H9 (cell line): ENCODE data around the gene TXLNG. TPM values are rescaled to one million over a fixed set of nuclear protein-coding genes. Genes with fewer than 3 reads are reported as not detected.

ENCODE experiments used
- DNase-seq: peaks from one replicate; pipeline ENCODE4 v3.0.0-alpha.2; 2017
- H2AFZ ChIP-seq: one replicate; pipeline ENCODE4 v1.6.1; 2013; ENCODE audit warnings: mild to moderate bottlenecking, low read length, control low read depth, moderate library complexity
- H2AK5ac ChIP-seq: 2 replicates; pipeline ENCODE4 v1.6.1; 2013; ENCODE audit warnings: low read length, control low read depth, mixed read lengths; ENCODE audit not compliant: insufficient read length
- H2BK120ac ChIP-seq: one replicate; pipeline ENCODE4 v1.6.1; 2013; ENCODE audit warnings: low read depth, mild to moderate bottlenecking, low read length, control low read depth, inconsistent platforms; ENCODE audit not compliant: poor library complexity, severe bottlenecking
- H2BK12ac ChIP-seq: 2 replicates; pipeline ENCODE4 v1.6.1; 2013; ENCODE audit warnings: low read length, control low read depth, mixed read lengths, low read depth; ENCODE audit not compliant: insufficient read length
- H2BK15ac ChIP-seq: 2 replicates; pipeline ENCODE4 v1.6.1; 2013; ENCODE audit warnings: low read depth, low read length, control low read depth
- H2BK20ac ChIP-seq: one replicate; pipeline ENCODE4 v1.6.1; 2013; ENCODE audit warnings: low read depth, mild to moderate bottlenecking, low read length, control low read depth, inconsistent platforms; ENCODE audit not compliant: poor library complexity, severe bottlenecking
- H2BK5ac ChIP-seq: 2 replicates; pipeline ENCODE4 v1.6.1; 2013; ENCODE audit warnings: low read length, control low read depth, mixed read lengths; ENCODE audit not compliant: insufficient read length
- H3K14ac ChIP-seq: 2 replicates; pipeline ENCODE4 v1.6.1; 2013; ENCODE audit warnings: low read length, control low read depth; ENCODE audit not compliant: insufficient read depth
- H3K18ac ChIP-seq: 2 replicates; pipeline ENCODE4 v1.6.1; 2013; ENCODE audit warnings: low read depth, mild to moderate bottlenecking, mixed read lengths, low read length, control low read depth; ENCODE audit not compliant: insufficient read length
- H3K23ac ChIP-seq: 2 replicates; pipeline ENCODE4 v1.6.1; 2013; ENCODE audit warnings: low read length, control low read depth, mixed read lengths, low read depth; ENCODE audit not compliant: insufficient read length
- H3K23me2 ChIP-seq: 2 replicates; pipeline ENCODE4 v1.6.1; 2013; ENCODE audit warnings: low read depth, mild to moderate bottlenecking, mixed read lengths, low read length, control low read depth; ENCODE audit not compliant: insufficient read length, poor library complexity, severe bottlenecking
- H3K27ac ChIP-seq: 2 replicates; pipeline ENCODE4 v1.5.1; 2013; ENCODE audit warnings: low read length, control low read depth, mixed read lengths, low read depth; ENCODE audit not compliant: insufficient read length
- H3K27me3 ChIP-seq: 2 replicates; pipeline ENCODE4 v1.6.1; 2013; ENCODE audit warnings: low read length, control low read depth, inconsistent platforms; ENCODE audit not compliant: insufficient read depth
- H3K4ac ChIP-seq: 2 replicates; pipeline ENCODE4 v1.6.1; 2013; ENCODE audit warnings: low read depth, mild to moderate bottlenecking, control low read depth, inconsistent platforms, low read length, moderate library complexity
- H3K4me1 ChIP-seq: 2 replicates; pipeline ENCODE4 v1.6.1; 2013; ENCODE audit warnings: low read length, control low read depth, inconsistent platforms; ENCODE audit not compliant: insufficient read depth
- H3K4me2 ChIP-seq: 2 replicates; pipeline ENCODE4 v1.6.1; 2013; ENCODE audit warnings: low read length, control low read depth, mixed read lengths; ENCODE audit not compliant: insufficient read length, insufficient read depth
- H3K56ac ChIP-seq: 2 replicates; pipeline ENCODE4 v1.6.1; 2013; ENCODE audit warnings: low read depth, mild to moderate bottlenecking, mixed read lengths, low read length, control low read depth; ENCODE audit not compliant: insufficient read length
- H3K79me1 ChIP-seq: 2 replicates; pipeline ENCODE4 v1.6.1; 2013; ENCODE audit warnings: low read depth, mild to moderate bottlenecking, moderate library complexity, low read length, control low read depth, inconsistent platforms; ENCODE audit not compliant: insufficient read depth, poor library complexity, severe bottlenecking
- H3K79me2 ChIP-seq: 2 replicates; pipeline ENCODE4 v1.6.1; 2013; ENCODE audit warnings: low read length, control low read depth, inconsistent platforms; ENCODE audit not compliant: insufficient read depth
- H3K9ac ChIP-seq: 2 replicates; pipeline ENCODE4 v1.6.1; 2013; ENCODE audit warnings: low read length, control low read depth, mixed read lengths; ENCODE audit not compliant: insufficient read length; ENCODE audit errors: extremely low read depth
- H3K9me3 ChIP-seq: one replicate; pipeline ENCODE4 v1.6.1; 2013; ENCODE audit warnings: low read depth, low read length, inconsistent platforms; ENCODE audit not compliant: control insufficient read depth
- H3T11ph ChIP-seq: one replicate; pipeline ENCODE4 v1.6.1; 2013; ENCODE audit warnings: mild to moderate bottlenecking, low read length, control low read depth, inconsistent platforms
- H4K20me1 ChIP-seq: one replicate; pipeline ENCODE4 v1.6.1; 2013; ENCODE audit not compliant: control insufficient read depth, insufficient read length, insufficient read depth
- H4K5ac ChIP-seq: 2 replicates; pipeline ENCODE4 v1.6.1; 2013; ENCODE audit warnings: low read depth, mild to moderate bottlenecking, mixed read lengths, low read length, control low read depth; ENCODE audit not compliant: insufficient read length
- H4K8ac ChIP-seq: replicated peaks from 2 replicates; pipeline ENCODE4 v1.6.1; 2013; ENCODE audit warnings: low read length, control low read depth, mixed read lengths, low read depth; ENCODE audit not compliant: insufficient read length
- H4K91ac ChIP-seq: 2 replicates; pipeline ENCODE4 v1.6.1; 2013; ENCODE audit warnings: low read depth, mild to moderate bottlenecking, moderate library complexity, mixed read lengths, low read length, control low read depth; ENCODE audit not compliant: insufficient read length
- H3K27ac Mint-ChIP-seq, 3 experiments: 2 replicates in 2 of 3; 3 replicates in 1 of 3; pipeline ENCODE4 v1.8.0; 2020 to 2021; ENCODE audit warnings: mixed read lengths in 3 of 3, mild to moderate bottlenecking in 1 of 3, moderate library complexity in 1 of 3
- H3K27me3 Mint-ChIP-seq: 2 replicates; pipeline ENCODE4 v1.8.0; 2021; ENCODE audit warnings: low read depth, mild to moderate bottlenecking, moderate library complexity, mixed read lengths
- H3K36me3 Mint-ChIP-seq, 3 experiments: 2 replicates in 2 of 3; 3 replicates in 1 of 3; pipeline ENCODE4 v1.8.0; 2020 to 2021; ENCODE audit warnings: low read depth in 3 of 3, mixed read lengths in 3 of 3; ENCODE audit not compliant: insufficient read depth in 1 of 3
- H3K4me1 Mint-ChIP-seq, 2 experiments: 2 replicates each; pipeline ENCODE4 v1.8.0; 2020; ENCODE audit warnings: mixed read lengths in 2 of 2
- H3K4me3 Mint-ChIP-seq, 2 experiments: 2 replicates in 1 of 2; 3 replicates in 1 of 2; pipeline ENCODE4 v1.8.0; 2020 to 2021; ENCODE audit warnings: mild to moderate bottlenecking in 2 of 2, mixed read lengths in 2 of 2, moderate library complexity in 1 of 2
- H3K9me3 Mint-ChIP-seq, 2 experiments: 2 replicates in 1 of 2; 3 replicates in 1 of 2; pipeline ENCODE4 v1.8.0; 2020; ENCODE audit warnings: mild to moderate bottlenecking in 2 of 2, mixed read lengths in 2 of 2, moderate library complexity in 1 of 2
- CTCF ChIP-seq: fragments of 200-600 bp; sonication (generic); conservative IDR thresholded peaks from 3 replicates; pipeline ENCODE4 v1.8.0; 2021; ENCODE audit warnings: antibody characterized with exemption, mild to moderate bottlenecking
- WGBS: extraction: QIAGEN DNeasy Blood & Tissue Kit; methylation state at CpG from one replicate; pipeline ENCODE4 v1.1.7; 2013; ENCODE audit warnings: missing lambda C conversion rate, low lambda C conversion rate, mixed read lengths; ENCODE audit not compliant: insufficient read length; ENCODE audit errors: extremely low coverage; 5-methylcytosine and 5-hydroxymethylcytosine counted together
- total RNA-seq: library from RNA; stranded (reverse); gene quantifications from 2 replicates; pipeline ENCODE4 v1.2.1, GENCODE V29; 2021

The TXLNG gene
- total RNA-seq, 1 experiment from 2014 or later: 90.7 TPM

GRCh38 chrX:16876696-16877095, 90.4 kb downstream of the TXLNG start:
- Histone ChIP-seq H4K8ac (no peak overlapping the region), H4K91ac (no peak overlapping the region), H3K23me2 (peaks cover 2% of the 10 kb centered on the region), H2BK120ac (no peak overlapping the region), H2BK20ac (no peak overlapping the region), H2BK12ac (no peak overlapping the region), H3K4ac (no peak overlapping the region), H3K27ac (no peak overlapping the region), H3K4me1 (no peaks in the 10 kb centered on the region), H2AFZ (no peak overlapping the region), H2BK15ac (no peak overlapping the region), H3K18ac (no peak overlapping the region), H3K23ac (no peak overlapping the region), H3K14ac (no peak overlapping the region), H3T11ph (no peak overlapping the region), H4K20me1 (no peaks in the 10 kb centered on the region), H3K79me2 (no peaks in the 10 kb centered on the region), H3K27me3 (no peaks in the 10 kb centered on the region), H3K56ac (no peak overlapping the region), H3K4me2 (no peak overlapping the region), H3K9me3 (no peaks in the 10 kb centered on the region), H3K9ac (no peak overlapping the region), H2BK5ac (no peak overlapping the region), H3K79me1 (no peaks in the 10 kb centered on the region), H4K5ac (no peak overlapping the region), H2AK5ac (no peak overlapping the region)
- Mint-ChIP-seq H3K4me1 (peaks cover 12 to 16% of the 10 kb centered on the region in 2 experiments), H3K27ac (no peak overlapping the region), H3K27me3 (peaks cover 45% of the 10 kb centered on the region), H3K9me3 (no peaks in the 10 kb centered on the region), H3K36me3 (no peaks in the 10 kb centered on the region), H3K4me3 (no peak overlapping the region)
- no peak for TF ChIP-seq CTCF
- no peak for DNase-seq
- WGBS: no CpG with 5 or more reads among the region's 1 CpG
